Measurements from ENCODE around the gene NECTIN1. TPM values are rescaled to one million over a fixed set of nuclear protein-coding genes. Genes with fewer than 3 reads are reported as not detected.

NECTIN1 gene
- total RNA-seq, 2 experiments from 2014 or later, result 2.5 to 3.4 TPM

DNA sequence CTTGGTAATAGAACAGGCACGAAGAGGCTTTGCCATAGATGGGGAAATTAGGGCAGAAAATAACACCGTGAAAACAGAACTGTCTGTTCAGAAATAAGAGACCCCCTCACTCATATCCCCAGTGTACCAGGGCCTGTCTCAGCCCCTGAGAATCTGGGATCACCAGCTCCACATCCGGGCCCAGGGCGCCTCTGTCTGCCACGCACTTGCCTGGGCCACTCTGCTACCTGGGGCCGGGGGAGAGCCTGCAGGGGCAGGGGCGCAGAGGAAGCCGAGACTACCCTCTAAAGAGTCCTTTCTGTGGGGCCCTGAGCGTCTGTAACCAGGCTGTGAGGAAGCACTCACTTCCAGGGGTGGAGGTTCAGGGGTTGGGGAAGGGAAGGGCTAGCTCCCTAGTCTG lies 19.8 kb downstream of the NECTIN1 start:
- CTCF ChIA-PET, result no interaction called here
- ATAC-seq (ENCODE audit: poor library complexity), result no peak

DNA sequence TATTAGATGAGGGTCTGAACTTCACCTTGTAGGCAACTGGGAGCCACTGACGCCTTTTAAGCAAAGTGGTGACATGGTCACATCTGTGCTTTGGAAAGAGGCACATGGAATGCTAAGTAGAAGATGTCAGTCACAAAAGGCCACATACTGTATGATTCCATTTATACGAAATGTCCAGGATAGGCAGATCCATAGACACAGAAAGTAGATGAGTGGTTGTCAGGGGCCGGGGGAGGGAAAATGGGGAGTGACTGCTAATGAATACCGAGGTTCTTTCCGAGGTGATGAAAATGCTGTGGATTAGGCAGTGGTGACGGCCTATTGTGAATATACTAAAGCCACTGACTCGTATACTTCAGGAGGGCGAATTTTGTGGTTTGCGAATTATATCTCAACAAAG lies 20.6 kb downstream of the NECTIN1 start:
- peaks cover 0 to 14% of the 10 kb centered on the region in 2 experiments for H3K27me3 ChIP-seq (ENCODE audit: control insufficient read depth in 1 of 2, insufficient read depth in 2 of 2, low read length in 2 of 2)
- no peaks in the 10 kb centered on the region for H3K36me3 Mint-ChIP-seq (ENCODE audit: low read depth)
- no peaks in the 10 kb centered on the region for H3K9me3 Mint-ChIP-seq
- H3K4me3 Mint-ChIP-seq, result no peak overlapping the region
- ATAC-seq (ENCODE audit: poor library complexity), result no peak
- H3K27ac Mint-ChIP-seq, result no peak overlapping the region
- CTCF ChIA-PET, result no interaction called here
- intact Hi-C loops (cut with DNase I, micrococcal nuclease), result no loop called here
- no peaks in the 10 kb centered on the region for H3K4me1 Mint-ChIP-seq (ENCODE audit: low read depth)
- H3K9me3 ChIP-seq (ENCODE audit: control insufficient read depth in 1 of 2, insufficient read depth in 1 of 2, low read length in 2 of 2), result peaks cover 0 to 3% of the 10 kb centered on the region in 2 experiments
- H3K4me1 ChIP-seq (ENCODE audit: insufficient read depth, low read length), result peaks cover 4% of the 10 kb centered on the region
- no peak overlapping the region for H3K4me3 ChIP-seq (ENCODE audit: low read length)
- no peak overlapping the region for H3K27ac ChIP-seq (ENCODE audit: low read depth in 1 of 2, low read length in 2 of 2)
- peaks cover 40% of the 10 kb centered on the region for H3K27me3 Mint-ChIP-seq
- TF ChIP-seq, protein P1, sequence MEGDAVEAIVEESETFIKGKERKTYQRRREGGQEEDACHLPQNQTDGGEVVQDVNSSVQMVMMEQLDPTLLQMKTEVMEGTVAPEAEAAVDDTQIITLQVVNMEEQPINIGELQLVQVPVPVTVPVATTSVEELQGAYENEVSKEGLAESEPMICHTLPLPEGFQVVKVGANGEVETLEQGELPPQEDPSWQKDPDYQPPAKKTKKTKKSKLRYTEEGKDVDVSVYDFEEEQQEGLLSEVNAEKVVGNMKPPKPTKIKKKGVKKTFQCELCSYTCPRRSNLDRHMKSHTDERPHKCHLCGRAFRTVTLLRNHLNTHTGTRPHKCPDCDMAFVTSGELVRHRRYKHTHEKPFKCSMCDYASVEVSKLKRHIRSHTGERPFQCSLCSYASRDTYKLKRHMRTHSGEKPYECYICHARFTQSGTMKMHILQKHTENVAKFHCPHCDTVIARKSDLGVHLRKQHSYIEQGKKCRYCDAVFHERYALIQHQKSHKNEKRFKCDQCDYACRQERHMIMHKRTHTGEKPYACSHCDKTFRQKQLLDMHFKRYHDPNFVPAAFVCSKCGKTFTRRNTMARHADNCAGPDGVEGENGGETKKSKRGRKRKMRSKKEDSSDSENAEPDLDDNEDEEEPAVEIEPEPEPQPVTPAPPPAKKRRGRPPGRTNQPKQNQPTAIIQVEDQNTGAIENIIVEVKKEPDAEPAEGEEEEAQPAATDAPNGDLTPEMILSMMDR (IDR thresholded peaks at IDR 0.05), result no peak
- POLR2A ChIA-PET, result no interaction called here
- DNase-seq, result no peak
- H3K36me3 ChIP-seq (ENCODE audit: insufficient read depth, low read length), result no peaks in the 10 kb centered on the region

More for the DNA sequence above, 19.8 kb downstream of the NECTIN1 start:
- intact Hi-C loops (cut with DNase I, micrococcal nuclease), result no loop called here
- no peaks in the 10 kb centered on the region for H3K9me3 Mint-ChIP-seq
- no peak overlapping the region for H3K27ac Mint-ChIP-seq
- TF ChIP-seq, protein P1 (IDR thresholded peaks at IDR 0.05), result no peak
- no peak overlapping the region for H3K4me3 Mint-ChIP-seq
- H3K27me3 ChIP-seq (ENCODE audit: control insufficient read depth in 1 of 2, insufficient read depth in 2 of 2, low read length in 2 of 2), result peaks cover 0 to 14% of the 10 kb centered on the region in 2 experiments
- no peaks in the 10 kb centered on the region for H3K4me1 Mint-ChIP-seq (ENCODE audit: low read depth)
- H3K4me3 ChIP-seq (ENCODE audit: low read length), result no peak overlapping the region
- POLR2A ChIA-PET, result no interaction called here
- no peaks in the 10 kb centered on the region for H3K36me3 ChIP-seq (ENCODE audit: insufficient read depth, low read length)
- H3K4me1 ChIP-seq (ENCODE audit: insufficient read depth, low read length), result peaks cover 4% of the 10 kb centered on the region
- peaks cover 0 to 10% of the 10 kb centered on the region in 2 experiments for H3K9me3 ChIP-seq (ENCODE audit: control insufficient read depth in 1 of 2, insufficient read depth in 1 of 2, low read length in 2 of 2)
- peaks cover 40% of the 10 kb centered on the region for H3K27me3 Mint-ChIP-seq
- H3K27ac ChIP-seq (ENCODE audit: low read depth in 1 of 2, low read length in 2 of 2), result no peak overlapping the region
- H3K36me3 Mint-ChIP-seq (ENCODE audit: low read depth), result no peaks in the 10 kb centered on the region
- no peak for DNase-seq

DNA sequence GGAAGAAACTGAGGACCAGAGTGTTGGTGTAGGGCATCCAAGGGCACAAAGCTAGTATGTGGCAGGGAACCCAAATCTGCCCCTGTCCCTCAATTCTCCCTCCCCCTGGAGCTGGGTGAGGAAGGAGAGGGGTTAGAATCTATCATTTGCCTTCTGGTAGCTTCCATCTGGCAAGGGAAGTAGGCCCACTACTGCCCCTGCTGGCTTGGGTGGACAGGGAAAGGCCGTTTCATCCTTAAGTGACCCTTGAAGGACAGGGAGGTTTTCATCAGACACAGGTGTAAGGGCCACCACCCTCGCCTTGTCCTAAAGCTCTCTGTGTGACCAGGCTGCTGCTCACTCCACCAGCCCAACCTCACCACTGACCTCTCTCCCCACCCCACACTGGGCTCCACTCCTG lies 22.1 kb downstream of the NECTIN1 start:
- Histone ChIP-seq H3K36me3 (ENCODE audit: insufficient read depth, low read length) (no peaks in the 10 kb centered on the region), H3K4me1 (ENCODE audit: insufficient read depth, low read length) (no peaks in the 10 kb centered on the region), H3K4me3 (ENCODE audit: low read length) (no peak overlapping the region), H3K9me3 (ENCODE audit: control insufficient read depth in 1 of 2, insufficient read depth in 1 of 2, low read length in 2 of 2) (peaks cover 0 to 3% of the 10 kb centered on the region in 2 experiments), H3K27ac (ENCODE audit: low read depth in 1 of 2, low read length in 2 of 2) (no peak overlapping the region), H3K27me3 (ENCODE audit: control insufficient read depth in 1 of 2, insufficient read depth in 2 of 2, low read length in 2 of 2) (peaks cover 0 to 11% of the 10 kb centered on the region in 2 experiments)
- DNase-seq, result no peak
- no peak overlapping the region for H3K27ac Mint-ChIP-seq
- H3K4me1 Mint-ChIP-seq (ENCODE audit: low read depth), result no peaks in the 10 kb centered on the region
- H3K27me3 Mint-ChIP-seq, result peaks cover 33% of the 10 kb centered on the region
- H3K9me3 Mint-ChIP-seq, result no peaks in the 10 kb centered on the region
- no peaks in the 10 kb centered on the region for H3K36me3 Mint-ChIP-seq (ENCODE audit: low read depth)
- intact Hi-C loops (cut with DNase I, micrococcal nuclease), result no loop called here
- TF ChIP-seq, protein P1 (IDR thresholded peaks at IDR 0.05), result no peak
- ChIA-PET POLR2A (no interaction called here), CTCF (no interaction called here)
- no peak overlapping the region for H3K4me3 Mint-ChIP-seq
- ATAC-seq (ENCODE audit: poor library complexity), result no peak

Data from CD4-positive, alpha-beta T cell (primary cell).